Measurements from ENCODE around the gene MAMSTR. TPM values are rescaled to one million over a fixed set of nuclear protein-coding genes. Genes with fewer than 3 reads are reported as not detected.

MAMSTR gene
- total and polyA plus RNA-seq, 9 of the 15 experiments (the other 6 are each of a cell fraction or from before 2014, with no cell fraction given): 0.08 to 1.00 (median 0.40) TPM; not detected in 1

DNA sequence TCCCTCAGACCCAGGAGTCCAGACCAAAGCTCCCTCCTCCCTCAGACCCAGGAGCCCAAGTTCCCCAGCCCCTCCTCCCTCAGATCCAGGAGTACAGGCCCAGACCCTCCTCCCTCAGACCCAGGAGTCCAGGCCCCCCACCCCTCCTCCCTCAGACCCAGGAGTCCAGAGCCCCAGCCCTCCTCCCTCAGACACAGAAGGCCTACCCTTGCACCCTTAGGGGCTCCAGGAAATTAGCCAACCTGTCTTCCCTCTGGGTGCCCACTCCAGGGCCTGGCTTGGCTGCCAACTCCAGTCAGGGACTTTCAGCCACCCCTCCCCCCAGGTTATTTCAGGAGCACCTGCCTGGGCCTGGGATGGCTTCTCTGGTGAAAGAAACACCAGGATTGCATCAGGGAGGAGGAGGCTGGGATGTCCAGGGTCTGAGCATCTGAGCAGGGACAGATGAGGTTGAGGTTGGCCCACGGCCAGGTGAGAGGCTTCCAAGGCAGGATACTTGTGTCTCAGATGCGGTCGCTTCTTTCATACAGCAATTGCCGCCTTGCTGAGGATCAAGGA, 35.6 kb upstream of the MAMSTR start, which contains the start of gene FGF21 (continued):
- TF ChIP-seq, protein P1, sequence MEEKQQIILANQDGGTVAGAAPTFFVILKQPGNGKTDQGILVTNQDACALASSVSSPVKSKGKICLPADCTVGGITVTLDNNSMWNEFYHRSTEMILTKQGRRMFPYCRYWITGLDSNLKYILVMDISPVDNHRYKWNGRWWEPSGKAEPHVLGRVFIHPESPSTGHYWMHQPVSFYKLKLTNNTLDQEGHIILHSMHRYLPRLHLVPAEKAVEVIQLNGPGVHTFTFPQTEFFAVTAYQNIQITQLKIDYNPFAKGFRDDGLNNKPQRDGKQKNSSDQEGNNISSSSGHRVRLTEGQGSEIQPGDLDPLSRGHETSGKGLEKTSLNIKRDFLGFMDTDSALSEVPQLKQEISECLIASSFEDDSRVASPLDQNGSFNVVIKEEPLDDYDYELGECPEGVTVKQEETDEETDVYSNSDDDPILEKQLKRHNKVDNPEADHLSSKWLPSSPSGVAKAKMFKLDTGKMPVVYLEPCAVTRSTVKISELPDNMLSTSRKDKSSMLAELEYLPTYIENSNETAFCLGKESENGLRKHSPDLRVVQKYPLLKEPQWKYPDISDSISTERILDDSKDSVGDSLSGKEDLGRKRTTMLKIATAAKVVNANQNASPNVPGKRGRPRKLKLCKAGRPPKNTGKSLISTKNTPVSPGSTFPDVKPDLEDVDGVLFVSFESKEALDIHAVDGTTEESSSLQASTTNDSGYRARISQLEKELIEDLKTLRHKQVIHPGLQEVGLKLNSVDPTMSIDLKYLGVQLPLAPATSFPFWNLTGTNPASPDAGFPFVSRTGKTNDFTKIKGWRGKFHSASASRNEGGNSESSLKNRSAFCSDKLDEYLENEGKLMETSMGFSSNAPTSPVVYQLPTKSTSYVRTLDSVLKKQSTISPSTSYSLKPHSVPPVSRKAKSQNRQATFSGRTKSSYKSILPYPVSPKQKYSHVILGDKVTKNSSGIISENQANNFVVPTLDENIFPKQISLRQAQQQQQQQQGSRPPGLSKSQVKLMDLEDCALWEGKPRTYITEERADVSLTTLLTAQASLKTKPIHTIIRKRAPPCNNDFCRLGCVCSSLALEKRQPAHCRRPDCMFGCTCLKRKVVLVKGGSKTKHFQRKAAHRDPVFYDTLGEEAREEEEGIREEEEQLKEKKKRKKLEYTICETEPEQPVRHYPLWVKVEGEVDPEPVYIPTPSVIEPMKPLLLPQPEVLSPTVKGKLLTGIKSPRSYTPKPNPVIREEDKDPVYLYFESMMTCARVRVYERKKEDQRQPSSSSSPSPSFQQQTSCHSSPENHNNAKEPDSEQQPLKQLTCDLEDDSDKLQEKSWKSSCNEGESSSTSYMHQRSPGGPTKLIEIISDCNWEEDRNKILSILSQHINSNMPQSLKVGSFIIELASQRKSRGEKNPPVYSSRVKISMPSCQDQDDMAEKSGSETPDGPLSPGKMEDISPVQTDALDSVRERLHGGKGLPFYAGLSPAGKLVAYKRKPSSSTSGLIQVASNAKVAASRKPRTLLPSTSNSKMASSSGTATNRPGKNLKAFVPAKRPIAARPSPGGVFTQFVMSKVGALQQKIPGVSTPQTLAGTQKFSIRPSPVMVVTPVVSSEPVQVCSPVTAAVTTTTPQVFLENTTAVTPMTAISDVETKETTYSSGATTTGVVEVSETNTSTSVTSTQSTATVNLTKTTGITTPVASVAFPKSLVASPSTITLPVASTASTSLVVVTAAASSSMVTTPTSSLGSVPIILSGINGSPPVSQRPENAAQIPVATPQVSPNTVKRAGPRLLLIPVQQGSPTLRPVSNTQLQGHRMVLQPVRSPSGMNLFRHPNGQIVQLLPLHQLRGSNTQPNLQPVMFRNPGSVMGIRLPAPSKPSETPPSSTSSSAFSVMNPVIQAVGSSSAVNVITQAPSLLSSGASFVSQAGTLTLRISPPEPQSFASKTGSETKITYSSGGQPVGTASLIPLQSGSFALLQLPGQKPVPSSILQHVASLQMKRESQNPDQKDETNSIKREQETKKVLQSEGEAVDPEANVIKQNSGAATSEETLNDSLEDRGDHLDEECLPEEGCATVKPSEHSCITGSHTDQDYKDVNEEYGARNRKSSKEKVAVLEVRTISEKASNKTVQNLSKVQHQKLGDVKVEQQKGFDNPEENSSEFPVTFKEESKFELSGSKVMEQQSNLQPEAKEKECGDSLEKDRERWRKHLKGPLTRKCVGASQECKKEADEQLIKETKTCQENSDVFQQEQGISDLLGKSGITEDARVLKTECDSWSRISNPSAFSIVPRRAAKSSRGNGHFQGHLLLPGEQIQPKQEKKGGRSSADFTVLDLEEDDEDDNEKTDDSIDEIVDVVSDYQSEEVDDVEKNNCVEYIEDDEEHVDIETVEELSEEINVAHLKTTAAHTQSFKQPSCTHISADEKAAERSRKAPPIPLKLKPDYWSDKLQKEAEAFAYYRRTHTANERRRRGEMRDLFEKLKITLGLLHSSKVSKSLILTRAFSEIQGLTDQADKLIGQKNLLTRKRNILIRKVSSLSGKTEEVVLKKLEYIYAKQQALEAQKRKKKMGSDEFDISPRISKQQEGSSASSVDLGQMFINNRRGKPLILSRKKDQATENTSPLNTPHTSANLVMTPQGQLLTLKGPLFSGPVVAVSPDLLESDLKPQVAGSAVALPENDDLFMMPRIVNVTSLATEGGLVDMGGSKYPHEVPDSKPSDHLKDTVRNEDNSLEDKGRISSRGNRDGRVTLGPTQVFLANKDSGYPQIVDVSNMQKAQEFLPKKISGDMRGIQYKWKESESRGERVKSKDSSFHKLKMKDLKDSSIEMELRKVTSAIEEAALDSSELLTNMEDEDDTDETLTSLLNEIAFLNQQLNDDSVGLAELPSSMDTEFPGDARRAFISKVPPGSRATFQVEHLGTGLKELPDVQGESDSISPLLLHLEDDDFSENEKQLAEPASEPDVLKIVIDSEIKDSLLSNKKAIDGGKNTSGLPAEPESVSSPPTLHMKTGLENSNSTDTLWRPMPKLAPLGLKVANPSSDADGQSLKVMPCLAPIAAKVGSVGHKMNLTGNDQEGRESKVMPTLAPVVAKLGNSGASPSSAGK (IDR thresholded peaks at IDR 0.05): 0 out of 2 replicates have a peak, but pooled peaks have one; percentile 21
- no peak for TF ChIP-seq STAT5B (CRISPR knock-in tag; IDR thresholded peaks at IDR 0.05)
- TF ChIP-seq ZNF184 (CRISPR knock-in tag; IDR thresholded peaks at IDR 0.05): no peak
- TF ChIP-seq NCOA1 (IDR thresholded peaks at IDR 0.05; ENCODE audit: low read depth): no peak
- peak; percentile 54; the same call in 1 of the 2 replicates for TF ChIP-seq JUND (IDR thresholded peaks at IDR 0.05; ENCODE audit: borderline replicate concordance, low read depth, low read length)
- TF ChIP-seq JUND (tag; IDR thresholded peaks at IDR 0.05; ENCODE audit: borderline replicate concordance, low read depth, low read length): no peak; the same call in 2 of the 3 replicates
- TF ChIP-seq NFRKB (IDR thresholded peaks at IDR 0.05; ENCODE audit: low read depth): peak; percentile 85
- TF ChIP-seq, protein P2, sequence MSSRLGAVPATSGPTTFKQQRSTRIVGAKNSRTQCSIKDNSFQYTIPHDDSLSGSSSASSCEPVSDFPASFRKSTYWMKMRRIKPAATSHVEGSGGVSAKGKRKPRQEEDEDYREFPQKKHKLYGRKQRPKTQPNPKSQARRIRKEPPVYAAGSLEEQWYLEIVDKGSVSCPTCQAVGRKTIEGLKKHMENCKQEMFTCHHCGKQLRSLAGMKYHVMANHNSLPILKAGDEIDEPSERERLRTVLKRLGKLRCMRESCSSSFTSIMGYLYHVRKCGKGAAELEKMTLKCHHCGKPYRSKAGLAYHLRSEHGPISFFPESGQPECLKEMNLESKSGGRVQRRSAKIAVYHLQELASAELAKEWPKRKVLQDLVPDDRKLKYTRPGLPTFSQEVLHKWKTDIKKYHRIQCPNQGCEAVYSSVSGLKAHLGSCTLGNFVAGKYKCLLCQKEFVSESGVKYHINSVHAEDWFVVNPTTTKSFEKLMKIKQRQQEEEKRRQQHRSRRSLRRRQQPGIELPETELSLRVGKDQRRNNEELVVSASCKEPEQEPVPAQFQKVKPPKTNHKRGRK (tag; IDR thresholded peaks at IDR 0.05): no peak
- TF ChIP-seq EP300 (IDR thresholded peaks at IDR 0.05; ENCODE audit: low read length): peak; percentile 41; the same call in 1 of the 2 replicates
- no peak for TF ChIP-seq ZBED1 (IDR thresholded peaks at IDR 0.05)
- TF ChIP-seq NCOA2 (IDR thresholded peaks at IDR 0.05; ENCODE audit: partially characterized antibody in 2 of 2): no peak
- TF ChIP-seq ZFPM2 (CRISPR knock-in tag; IDR thresholded peaks at IDR 0.05): no peak
- 0 out of 2 replicates have a peak, but pooled peaks have one; percentile 66 for TF ChIP-seq SMAD4 (CRISPR knock-in tag; conservative IDR thresholded peaks at IDR 0.05)
- no peak for TF ChIP-seq ZNF253 (CRISPR knock-in tag; conservative IDR thresholded peaks at IDR 0.05)
- TF ChIP-seq NR4A1 (CRISPR knock-in tag; IDR thresholded peaks at IDR 0.05): no peak
- peak; percentile 53; the same call in 1 of the 2 replicates for TF ChIP-seq NR4A1 (tag; IDR thresholded peaks at IDR 0.05)

All from K562 (cell line).